ENCODE measurements around the gene MEGF6. TPM values are rescaled to one million over a fixed set of nuclear protein-coding genes. Genes with fewer than 3 reads are reported as not detected.
A peak's percentile ranks its signal among the peaks of the same experiment; 100 is the strongest.

MEGF6 gene
- total and polyA plus RNA-seq, 12 donors: 1.8 to 14.1 (median 7.0) TPM

GRCh38 chr1:3546048-3546384, 65.3 kb downstream of the MEGF6 start:
- no peak for ATAC-seq
- Histone ChIP-seq H3K27ac (no peak overlapping the region), H3K4me1 (peaks cover 13 to 65% (median 35%) of the 10 kb centered on the region in 9 donors), H3K27me3 (peaks cover 0 to 17% (median 1%) of the 10 kb centered on the region in 7 donors), H3K4me3 (no peak overlapping the region), H3K36me3 (no peaks in the 10 kb centered on the region), H3K9me3 (no peaks in the 10 kb centered on the region)
- no peak for DNase-seq
- no peak for TF ChIP-seq CTCF (IDR thresholded peaks at IDR 0.05)
- intact Hi-C loops (cut with DNase I): no loop called here
- 68 to 70% methylated on average over 4 of the region's 4 CpGs for WGBS, 2 donors

- H3K4me3 ChIP-seq: no peak overlapping the region
- intact Hi-C loops (cut with DNase I): no loop called here
- TF ChIP-seq CTCF (IDR thresholded peaks at IDR 0.05): no peak
- no peak for DNase-seq
- no peaks in the 10 kb centered on the region for H3K9me3 ChIP-seq
- H3K27me3 ChIP-seq: peaks cover 0 to 17% (median 0%) of the 10 kb centered on the region in 7 donors
- no peak overlapping the region for H3K27ac ChIP-seq
- H3K4me1 ChIP-seq: peaks cover 13 to 66% (median 35%) of the 10 kb centered on the region in 9 donors
- ATAC-seq: peak in 1 of 8 donors; percentile 10
- no peaks in the 10 kb centered on the region for H3K36me3 ChIP-seq
- WGBS, 2 donors: 67 to 77% methylated on average over 19 to 21 of the region's 21 CpGs
Measured at GRCh38 chr1:3545363-3546047, 65.8 kb downstream of the MEGF6 start.

- H3K4me1 ChIP-seq: peaks cover 19 to 75% (median 44%) of the 10 kb centered on the region in 9 donors
- WGBS, 2 donors: 88 to 97% methylated on average over 33 of the region's 33 CpGs
- TF ChIP-seq CTCF (IDR thresholded peaks at IDR 0.05): no peak
- ATAC-seq (no peak), DNase-seq (no peak)
- no peaks in the 10 kb centered on the region for H3K36me3 ChIP-seq
- no peaks in the 10 kb centered on the region for H3K9me3 ChIP-seq
- H3K4me3 ChIP-seq: no peak overlapping the region
- H3K27ac ChIP-seq: no peak overlapping the region
- intact Hi-C loops (cut with DNase I): no loop called here
- H3K27me3 ChIP-seq: peaks cover 0 to 13% (median 0%) of the 10 kb centered on the region in 7 donors
Measured at GRCh38 chr1:3544040-3544977, 67.0 kb downstream of the MEGF6 start.
